Esophagus (tissue), 2 donors: Measurements from ENCODE around the gene FCRL3. TPM values are rescaled to one million over a fixed set of nuclear protein-coding genes. Genes with fewer than 3 reads are reported as not detected.

ENCODE experiments used
- H3K27ac ChIP-seq, 2 donors: one replicate each; pipeline ENCODE4 v1.5.1; 2013; ENCODE audit warnings: low read depth in 2 of 2, mild to moderate bottlenecking in 2 of 2, inconsistent platforms in 1 of 2, low read length in 1 of 2, moderate library complexity in 1 of 2
- H3K27me3 ChIP-seq, 2 donors: one replicate each; pipeline ENCODE4 v1.6.1; 2013; ENCODE audit warnings: low read length in 2 of 2, control low read depth in 1 of 2, mild to moderate bottlenecking in 1 of 2; ENCODE audit not compliant: insufficient read depth in 2 of 2, control insufficient read depth in 1 of 2
- H3K36me3 ChIP-seq, 2 donors: one replicate each; pipeline ENCODE4 v1.6.1; 2013; ENCODE audit warnings: low read length in 1 of 2; ENCODE audit not compliant: control insufficient read depth in 2 of 2, insufficient read depth in 2 of 2
- H3K4me1 ChIP-seq, 2 donors: one replicate each; pipeline ENCODE4 v1.6.1; 2013; ENCODE audit warnings: low read length in 1 of 2; ENCODE audit not compliant: control insufficient read depth in 2 of 2, insufficient read depth in 2 of 2
- H3K4me3 ChIP-seq, 2 donors: one replicate each; pipeline ENCODE4 v1.5.1; 2013; ENCODE audit warnings: low read length in 2 of 2, mild to moderate bottlenecking in 2 of 2, low read depth in 1 of 2, moderate library complexity in 1 of 2
- H3K9me3 ChIP-seq, 2 donors: one replicate each; pipeline ENCODE4 v1.6.1; 2013; ENCODE audit warnings: mild to moderate bottlenecking in 2 of 2, low read depth in 1 of 2, low read length in 1 of 2, moderate library complexity in 1 of 2; ENCODE audit not compliant: control insufficient read depth in 2 of 2, insufficient read depth in 1 of 2
- WGBS, 2 donors: extraction: QIAGEN DNeasy Blood & Tissue Kit; methylation state at CpG; one replicate each; pipeline ENCODE4 v1.1.7; 2013; 5-methylcytosine and 5-hydroxymethylcytosine counted together
- polyA plus RNA-seq, 2 donors: library from polyadenylated mRNA; stranded (reverse); fragments of 200-250 nt; gene quantifications; one replicate each; pipeline ENCODE4 v1.2.3, GENCODE V29; 2013
- donor health status: healthy with polysubstance abuse.
- donor health status: Bipolar disorder and iron deficiency.

FCRL3 gene
- polyA plus RNA-seq, 2 donors, result 0.05 TPM; not detected in 1

DNA sequence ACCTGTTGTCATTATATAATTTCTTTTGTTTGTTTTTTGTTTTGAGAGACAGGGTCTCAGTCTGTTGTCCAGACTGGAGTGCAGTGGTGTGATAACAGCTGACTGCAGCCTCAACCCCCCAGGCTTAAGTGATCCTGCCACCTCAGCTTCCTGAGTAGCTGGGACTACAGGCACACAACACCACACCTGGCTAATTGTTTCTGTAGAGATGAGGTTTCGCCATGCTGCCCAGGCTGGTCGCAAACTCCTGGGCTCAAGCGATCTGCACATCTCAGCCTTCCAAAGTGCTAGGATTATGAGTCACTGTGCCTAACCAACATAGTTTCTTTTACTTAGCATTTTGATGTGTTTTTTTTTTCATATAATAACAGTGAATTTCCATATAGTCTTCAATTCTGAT, 52.3 kb downstream of the FCRL3 start:
- Histone ChIP-seq H3K9me3 (no peaks in the 10 kb centered on the region), H3K27me3 (peaks cover 0 to 3% of the 10 kb centered on the region in 2 donors), H3K4me3 (no peak overlapping the region), H3K4me1 (no peaks in the 10 kb centered on the region), H3K27ac (no peak overlapping the region), H3K36me3 (no peaks in the 10 kb centered on the region)
- 84 to 92% methylated on average over 3 of the region's 3 CpGs for WGBS, 2 donors

DNA sequence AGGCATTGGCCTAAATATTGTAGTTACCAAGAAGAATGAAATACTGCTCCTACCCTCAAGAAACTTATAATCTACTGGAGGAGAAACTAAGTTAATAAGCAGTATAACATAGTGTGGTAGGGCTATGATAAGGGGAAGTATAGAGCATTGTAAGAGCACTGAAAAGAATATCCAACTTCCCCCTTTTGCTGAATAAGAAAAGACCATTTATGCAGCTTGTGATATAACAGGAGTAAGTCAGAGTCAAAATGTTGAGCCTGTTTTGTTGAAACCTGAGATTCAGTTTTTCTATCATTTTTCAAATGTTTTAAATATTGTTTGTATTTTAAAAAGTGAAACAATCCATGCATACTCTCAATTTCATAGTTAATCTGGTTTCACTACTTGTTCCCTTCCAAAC, 54.4 kb downstream of the FCRL3 start:
- Histone ChIP-seq H3K27ac (no peak overlapping the region), H3K9me3 (no peaks in the 10 kb centered on the region), H3K27me3 (peaks cover 0 to 3% of the 10 kb centered on the region in 2 donors), H3K36me3 (no peaks in the 10 kb centered on the region), H3K4me1 (no peaks in the 10 kb centered on the region), H3K4me3 (no peak overlapping the region)

DNA sequence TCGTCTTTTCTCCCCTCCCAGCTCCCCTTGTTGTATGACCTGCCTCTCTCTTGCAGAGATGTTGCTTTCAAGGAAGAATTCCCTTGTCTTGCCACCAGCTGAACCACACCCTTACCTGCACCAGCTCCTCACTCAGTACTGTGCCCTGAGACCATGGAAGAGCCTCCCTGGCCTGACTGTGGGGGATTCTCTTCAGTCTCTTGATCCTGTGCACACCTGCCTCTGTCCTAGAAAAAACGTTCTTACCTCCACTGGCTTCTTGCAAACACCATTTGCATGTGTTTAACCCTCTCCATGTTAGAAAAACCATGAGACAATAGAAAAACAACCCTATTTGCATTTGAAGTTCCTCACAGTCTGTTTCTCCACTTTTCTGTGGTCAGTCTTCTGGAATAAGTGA, 59.4 kb downstream of the FCRL3 start:
- WGBS, 2 donors, result 18 to 22% methylated on average over 2 of the region's 2 CpGs
- no peak overlapping the region for H3K4me3 ChIP-seq
- no peaks in the 10 kb centered on the region for H3K9me3 ChIP-seq
- no peak overlapping the region for H3K27ac ChIP-seq
- H3K27me3 ChIP-seq, result no peaks in the 10 kb centered on the region
- no peaks in the 10 kb centered on the region for H3K4me1 ChIP-seq
- H3K36me3 ChIP-seq, result no peaks in the 10 kb centered on the region

DNA sequence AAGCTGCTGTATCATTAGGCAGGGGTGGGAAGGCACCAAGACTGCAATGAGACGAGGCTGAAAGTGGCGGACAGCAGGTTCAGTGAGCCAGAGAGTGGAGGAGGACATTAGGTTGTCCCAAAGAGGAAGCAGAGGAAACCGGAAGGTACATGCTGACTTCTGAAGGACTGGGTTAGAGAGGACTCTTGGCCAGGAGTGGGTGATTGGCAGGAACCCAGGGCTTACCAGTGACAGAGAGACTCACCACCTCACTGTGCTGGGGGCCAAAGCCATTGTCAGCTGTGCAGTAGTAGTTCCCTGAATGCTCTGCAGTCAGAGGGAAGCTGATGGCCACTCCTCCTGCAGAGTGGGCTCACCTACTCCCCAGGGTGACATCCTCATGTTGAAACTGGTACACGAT, 60.8 kb downstream of the FCRL3 start:
- no peaks in the 10 kb centered on the region for H3K4me1 ChIP-seq
- no peaks in the 10 kb centered on the region for H3K27me3 ChIP-seq
- H3K9me3 ChIP-seq, result no peaks in the 10 kb centered on the region
- WGBS, 2 donors, result 51 to 69% methylated on average over 4 of the region's 4 CpGs
- no peak overlapping the region for H3K4me3 ChIP-seq
- no peaks in the 10 kb centered on the region for H3K36me3 ChIP-seq
- H3K27ac ChIP-seq, result no peak overlapping the region

DNA sequence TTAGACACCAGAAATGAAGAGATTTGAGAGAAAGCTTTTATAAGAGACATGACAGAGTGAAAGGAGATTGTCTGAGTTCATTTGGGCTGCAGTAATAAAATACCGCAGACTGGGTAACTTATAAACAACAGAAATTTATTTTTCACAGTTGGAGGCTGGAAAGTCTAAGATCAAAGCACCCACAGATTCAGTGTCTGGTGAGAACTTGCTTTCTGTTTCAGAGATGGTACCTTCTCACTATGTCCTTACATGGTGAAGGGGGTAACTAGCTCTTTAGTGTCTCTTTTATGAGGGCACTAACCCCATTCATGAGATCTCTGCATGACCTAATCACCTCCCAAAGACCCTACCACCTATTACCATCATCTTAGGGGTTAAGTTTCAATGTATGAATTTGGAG, 71.8 kb downstream of the FCRL3 start:
- Histone ChIP-seq H3K4me3 (no peak overlapping the region), H3K27me3 (no peaks in the 10 kb centered on the region), H3K36me3 (no peaks in the 10 kb centered on the region), H3K4me1 (no peaks in the 10 kb centered on the region), H3K27ac (no peak overlapping the region), H3K9me3 (no peaks in the 10 kb centered on the region)
- 74 to 84% methylated on average over 1 of the region's 1 CpG for WGBS, 2 donors

Other genes with a start within 250 kb of the FCRL3 start
- under 1 TPM; 0.04 to 0.08 TPM for gene FCRL5, start 148.3 kb downstream of the FCRL3 start, polyA plus RNA-seq
- not detected for gene FCRL4, start 102.7 kb downstream of the FCRL3 start, polyA plus RNA-seq
- under 1 TPM; 0.04 to 0.18 TPM for gene FCRL2, start 76.4 kb upstream of the FCRL3 start, polyA plus RNA-seq
- under 1 TPM in 1 of 2 donors, not detected in 1; 0.04 TPM for gene FCRL1, start 119.4 kb upstream of the FCRL3 start, polyA plus RNA-seq
- gene CD5L, start 141.0 kb upstream of the FCRL3 start, polyA plus RNA-seq, result not detected